Mesendoderm (in vitro differentiated cells): ENCODE results near the gene CHTF8.

ENCODE experiments used
- DNase-seq: peaks from one replicate; pipeline ENCODE4 v3.0.0; 2013
- H2AK5ac ChIP-seq: 2 replicates; pipeline ENCODE4 v1.6.1; 2013; ENCODE audit warnings: low read length, inconsistent platforms
- H2BK120ac ChIP-seq: 2 replicates; pipeline ENCODE4 v1.6.1; 2013; ENCODE audit warnings: low read depth, mild to moderate bottlenecking, low read length, moderate library complexity, mixed read lengths
- H2BK15ac ChIP-seq: replicated peaks from 2 replicates; pipeline ENCODE4 v1.6.1; 2013; ENCODE audit warnings: low read depth, mild to moderate bottlenecking, moderate library complexity
- H2BK5ac ChIP-seq: 2 replicates; pipeline ENCODE4 v1.6.1; 2013; ENCODE audit warnings: low read length, inconsistent platforms
- H3K18ac ChIP-seq: 2 replicates; pipeline ENCODE4 v1.6.1; 2013; ENCODE audit warnings: mild to moderate bottlenecking, low read length, mixed read lengths
- H3K23ac ChIP-seq: one replicate; pipeline ENCODE4 v1.6.1; 2013; ENCODE audit warnings: low read length
- H3K27ac ChIP-seq: 2 replicates; pipeline ENCODE4 v1.5.1; 2013; ENCODE audit warnings: low read depth, mild to moderate bottlenecking, inconsistent platforms, low read length, moderate library complexity
- H3K27me3 ChIP-seq: 2 replicates; pipeline ENCODE4 v1.6.1; 2013; ENCODE audit warnings: low read length, control low read depth, mild to moderate bottlenecking, inconsistent platforms; ENCODE audit not compliant: insufficient read depth, poor library complexity
- H3K36me3 ChIP-seq: 2 replicates; pipeline ENCODE4 v1.6.1; 2013; ENCODE audit warnings: low read length, inconsistent platforms; ENCODE audit not compliant: control insufficient read depth, insufficient read depth
- H3K4ac ChIP-seq: one replicate; pipeline ENCODE4 v1.6.1; 2013; ENCODE audit warnings: low read depth, mild to moderate bottlenecking, low read length, moderate library complexity
- H3K4me1 ChIP-seq: 2 replicates; pipeline ENCODE4 v1.6.1; 2013; ENCODE audit warnings: low read depth, low read length, inconsistent platforms; ENCODE audit not compliant: control insufficient read depth
- H3K4me2 ChIP-seq: 2 replicates; pipeline ENCODE4 v1.6.1; 2013; ENCODE audit warnings: low read length
- H3K4me3 ChIP-seq: 2 replicates; pipeline ENCODE4 v1.5.1; 2013; ENCODE audit warnings: mild to moderate bottlenecking, low read length
- H3K56ac ChIP-seq: one replicate; pipeline ENCODE4 v1.6.1; 2013; ENCODE audit warnings: low read length
- H3K79me1 ChIP-seq: 2 replicates; pipeline ENCODE4 v1.6.1; 2013; ENCODE audit warnings: low read length, inconsistent platforms
- H3K79me2 ChIP-seq: 2 replicates; pipeline ENCODE4 v1.6.1; 2013; ENCODE audit warnings: mild to moderate bottlenecking, low read length; ENCODE audit not compliant: control insufficient read depth, insufficient read depth
- H3K9ac ChIP-seq: 2 replicates; pipeline ENCODE4 v1.6.1; 2013; ENCODE audit warnings: low read length, inconsistent platforms
- H4K5ac ChIP-seq: one replicate; pipeline ENCODE4 v1.6.1; 2013; ENCODE audit warnings: low read length
- H4K8ac ChIP-seq: one replicate; pipeline ENCODE4 v1.6.1; 2013; ENCODE audit warnings: low read depth, mild to moderate bottlenecking, control low read depth, low read length, moderate library complexity
- whole genome bisulfite sequencing: extraction: QIAGEN DNeasy Blood & Tissue Kit; methylation state at CpG from one replicate; pipeline ENCODE4 v1.1.7; 2013; ENCODE audit warnings: low lambda C conversion rate, missing lambda C conversion rate; ENCODE audit not compliant: insufficient coverage; ENCODE audit errors: extremely low coverage; 5-methylcytosine and 5-hydroxymethylcytosine counted together

CHTF8 gene

DNA sequence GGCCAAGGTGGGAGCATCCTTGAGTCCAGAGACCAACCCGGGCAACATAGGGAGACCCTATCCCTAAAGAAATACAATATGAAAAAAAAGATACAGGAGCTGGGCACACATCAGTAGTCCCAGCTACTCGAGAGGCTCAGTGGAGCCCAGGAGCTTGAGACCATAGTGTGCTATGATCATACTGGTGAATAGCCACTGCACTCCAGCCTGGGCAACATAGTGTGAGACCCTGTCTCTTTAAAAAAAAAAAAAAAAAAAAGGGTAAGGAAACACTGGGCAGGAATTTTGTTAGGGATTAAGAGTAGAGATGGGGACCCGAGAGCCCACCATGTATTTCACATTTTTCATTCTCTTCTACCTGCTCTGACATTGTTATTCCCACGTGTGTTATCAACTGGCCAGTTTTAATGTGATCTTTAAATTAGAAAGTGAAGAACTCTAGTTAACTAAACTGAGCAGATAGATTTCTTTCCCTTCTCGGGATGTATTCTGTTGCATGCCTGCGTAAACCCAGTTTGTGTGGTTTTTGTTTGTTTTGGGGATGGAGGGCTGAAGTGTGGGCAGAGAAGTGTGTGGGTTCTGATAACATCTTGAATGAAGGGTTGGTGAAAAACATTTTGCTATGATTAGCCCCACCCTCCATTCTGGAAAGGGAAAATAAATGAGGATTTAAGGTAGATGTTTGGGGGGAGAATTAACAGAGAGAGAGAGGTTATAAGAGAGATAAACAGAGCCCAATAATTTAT lies 37.4 kb upstream of the CHTF8 start:
- H3K18ac ChIP-seq: no peak overlapping the region
- no peak overlapping the region for H2BK5ac ChIP-seq
- no peak overlapping the region for H3K56ac ChIP-seq
- WGBS: no CpG with 5 or more reads among the region's 6 CpGs
- H2AK5ac ChIP-seq: no peak overlapping the region
- H3K4me3 ChIP-seq: no peak overlapping the region
- H2BK15ac ChIP-seq: no peak overlapping the region
- H2BK120ac ChIP-seq: no peak overlapping the region
- no peak overlapping the region for H3K9ac ChIP-seq
- no peak overlapping the region for H3K4me2 ChIP-seq
- no peaks in the 10 kb centered on the region for H3K4me1 ChIP-seq
- H3K27me3 ChIP-seq: no peaks in the 10 kb centered on the region
- H3K27ac ChIP-seq: no peak overlapping the region
- H3K23ac ChIP-seq: no peak overlapping the region
- no peak for DNase-seq
- peaks cover 15% of the 10 kb centered on the region for H3K36me3 ChIP-seq
- H4K8ac ChIP-seq: no peak overlapping the region
- H4K5ac ChIP-seq: no peak overlapping the region
- no peaks in the 10 kb centered on the region for H3K79me2 ChIP-seq
- H3K4ac ChIP-seq: no peak overlapping the region
- no peaks in the 10 kb centered on the region for H3K79me1 ChIP-seq

GRCh38 chr16:69169051-69169450 lies 36.7 kb upstream of the CHTF8 start:
- Histone ChIP-seq H2BK15ac (no peak overlapping the region), H3K4me1 (no peaks in the 10 kb centered on the region), H3K79me2 (no peaks in the 10 kb centered on the region), H3K56ac (no peak overlapping the region), H3K4me2 (no peak overlapping the region), H3K79me1 (no peaks in the 10 kb centered on the region), H3K27ac (no peak overlapping the region), H2AK5ac (no peak overlapping the region), H4K5ac (no peak overlapping the region), H3K4ac (no peak overlapping the region), H3K18ac (no peak overlapping the region), H4K8ac (no peak overlapping the region), H3K36me3 (peaks cover 15% of the 10 kb centered on the region), H2BK5ac (no peak overlapping the region), H3K27me3 (no peaks in the 10 kb centered on the region), H3K23ac (no peak overlapping the region), H3K9ac (no peak overlapping the region), H2BK120ac (no peak overlapping the region), H3K4me3 (no peak overlapping the region)
- DNase-seq: no peak
- no CpG with 5 or more reads among the region's 4 CpGs for WGBS

DNA sequence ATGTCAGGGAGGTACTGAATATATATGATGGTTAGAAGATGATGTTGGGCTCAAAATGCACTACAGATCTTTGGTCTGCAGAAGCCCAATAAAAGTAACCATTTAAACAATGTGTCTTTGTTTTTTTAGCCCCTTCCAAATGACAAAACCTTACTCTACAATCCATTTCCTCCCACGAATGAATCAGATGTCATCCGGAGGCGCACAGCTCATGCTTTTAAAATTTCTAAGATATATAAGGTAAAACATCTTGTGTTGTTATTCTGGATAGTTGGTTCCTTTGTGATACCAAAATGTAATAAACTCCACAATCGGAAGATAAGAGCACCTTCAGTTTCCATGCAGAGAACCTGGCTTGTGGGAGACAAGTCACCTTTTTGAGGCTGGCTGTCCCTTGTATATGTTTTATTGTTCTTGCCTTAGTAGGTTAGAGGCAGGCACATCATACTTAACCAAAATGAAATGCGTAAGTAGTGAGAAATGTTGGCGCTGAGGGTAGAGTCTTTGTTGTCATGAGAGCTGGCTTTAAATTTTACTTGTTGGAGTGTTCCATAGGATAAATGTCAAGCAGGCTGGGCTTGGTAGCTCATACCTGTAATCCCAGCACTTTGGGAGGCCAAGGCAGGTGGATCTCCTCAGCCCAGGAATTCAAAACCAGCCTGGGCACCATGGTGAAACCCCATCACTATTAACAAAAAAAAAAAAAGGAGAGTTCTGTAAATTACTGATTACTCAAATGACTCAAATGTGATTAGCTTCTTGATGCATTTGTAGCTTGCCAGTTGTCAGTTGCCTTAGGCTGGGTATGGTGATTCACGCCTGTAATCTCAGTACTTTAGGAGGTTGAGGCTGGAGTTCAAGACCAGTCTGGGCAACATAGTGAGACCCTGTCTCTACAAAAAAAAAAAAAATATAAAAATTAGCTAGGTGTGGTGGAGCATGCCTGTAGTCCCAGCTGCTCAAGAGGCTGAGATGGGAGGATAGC lies 34.9 kb upstream of the CHTF8 start:
- no peaks in the 10 kb centered on the region for H3K27me3 ChIP-seq
- no peaks in the 10 kb centered on the region for H3K4me1 ChIP-seq
- no peak overlapping the region for H2BK15ac ChIP-seq
- H4K8ac ChIP-seq: no peak overlapping the region
- no peak overlapping the region for H3K4me2 ChIP-seq
- H3K56ac ChIP-seq: no peak overlapping the region
- H3K18ac ChIP-seq: no peak overlapping the region
- no CpG with 5 or more reads among the region's 7 CpGs for WGBS
- no peak overlapping the region for H3K4ac ChIP-seq
- no peak overlapping the region for H2AK5ac ChIP-seq
- H3K27ac ChIP-seq: no peak overlapping the region
- H3K23ac ChIP-seq: no peak overlapping the region
- H3K79me1 ChIP-seq: no peaks in the 10 kb centered on the region
- H3K79me2 ChIP-seq: no peaks in the 10 kb centered on the region
- H2BK120ac ChIP-seq: no peak overlapping the region
- DNase-seq: no peak
- no peak overlapping the region for H4K5ac ChIP-seq
- H3K4me3 ChIP-seq: no peak overlapping the region
- H3K36me3 ChIP-seq: peaks cover 17% of the 10 kb centered on the region
- no peak overlapping the region for H3K9ac ChIP-seq
- H2BK5ac ChIP-seq: no peak overlapping the region

DNA sequence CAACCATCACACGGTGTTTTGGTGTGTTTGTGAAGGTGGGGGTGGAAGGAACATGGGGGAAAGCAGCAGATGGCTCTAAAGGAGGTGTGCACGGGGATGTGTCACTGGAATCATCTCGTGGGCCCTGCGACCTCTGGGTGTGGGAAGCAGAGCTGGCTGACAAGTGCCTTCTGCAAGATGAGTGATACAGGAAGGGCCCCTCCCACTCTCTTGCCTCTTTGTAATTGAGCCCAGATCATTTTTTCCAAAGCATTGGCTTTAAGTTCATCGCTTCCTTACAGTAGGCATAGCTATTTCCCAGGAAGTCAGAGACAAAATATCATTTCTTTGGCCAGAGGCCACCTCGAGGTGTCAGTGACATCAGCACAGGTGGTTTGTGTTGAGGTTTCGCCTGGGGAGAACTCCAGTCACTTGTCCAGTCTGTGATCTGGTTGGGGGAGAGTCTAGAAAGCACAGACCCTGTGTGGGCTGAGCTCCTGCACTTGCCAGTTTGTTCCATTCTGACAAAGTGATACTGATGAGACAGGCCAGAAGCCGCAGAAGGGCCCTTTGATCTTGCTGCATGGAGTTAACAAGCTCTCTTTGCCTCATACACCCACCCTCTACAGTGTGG lies 33.9 kb upstream of the CHTF8 start:
- H3K18ac ChIP-seq: no peak overlapping the region
- no peak overlapping the region for H3K4me3 ChIP-seq
- no peaks in the 10 kb centered on the region for H3K27me3 ChIP-seq
- no CpG with 5 or more reads among the region's 8 CpGs for WGBS
- no peaks in the 10 kb centered on the region for H3K4me1 ChIP-seq
- H4K5ac ChIP-seq: no peak overlapping the region
- no peak overlapping the region for H2BK15ac ChIP-seq
- H3K56ac ChIP-seq: no peak overlapping the region
- no peak overlapping the region for H3K23ac ChIP-seq
- no peak overlapping the region for H2BK5ac ChIP-seq
- H3K27ac ChIP-seq: no peak overlapping the region
- no peaks in the 10 kb centered on the region for H3K79me1 ChIP-seq
- no peak overlapping the region for H4K8ac ChIP-seq
- no peak overlapping the region for H2BK120ac ChIP-seq
- no peak overlapping the region for H3K9ac ChIP-seq
- H3K4me2 ChIP-seq: no peak overlapping the region
- no peak for DNase-seq
- no peaks in the 10 kb centered on the region for H3K79me2 ChIP-seq
- no peak overlapping the region for H2AK5ac ChIP-seq
- H3K36me3 ChIP-seq: peaks cover 17% of the 10 kb centered on the region
- H3K4ac ChIP-seq: no peak overlapping the region

DNA sequence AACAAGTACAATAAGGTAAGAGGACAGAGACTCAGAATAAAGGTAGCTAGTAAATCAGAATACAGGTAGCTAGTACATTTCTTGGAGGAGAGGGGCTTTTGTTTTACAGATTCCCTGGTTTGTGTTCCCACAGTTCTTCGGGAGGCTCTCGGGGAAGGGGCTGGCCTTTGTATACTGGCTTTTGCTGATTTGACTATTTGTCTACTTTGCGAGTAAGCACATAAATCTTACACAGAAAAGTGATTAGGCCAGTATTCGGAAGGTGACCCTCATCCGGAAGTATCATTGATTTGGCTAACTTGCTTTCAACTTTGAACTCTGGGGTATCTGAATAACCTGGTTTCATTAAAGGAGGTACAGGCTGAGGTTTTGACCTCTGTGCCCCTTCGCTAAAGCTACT lies 33.2 kb upstream of the CHTF8 start:
- Histone ChIP-seq H4K5ac (no peak overlapping the region), H3K9ac (no peak overlapping the region), H3K4me2 (no peak overlapping the region), H3K4me3 (no peak overlapping the region), H2BK15ac (no peak overlapping the region), H3K27me3 (no peaks in the 10 kb centered on the region), H2BK5ac (no peak overlapping the region), H3K4me1 (no peaks in the 10 kb centered on the region), H3K36me3 (peaks cover 17% of the 10 kb centered on the region), H3K23ac (no peak overlapping the region), H2AK5ac (no peak overlapping the region), H2BK120ac (no peak overlapping the region), H3K56ac (no peak overlapping the region), H3K4ac (no peak overlapping the region), H3K79me1 (no peaks in the 10 kb centered on the region), H4K8ac (no peak overlapping the region), H3K79me2 (no peaks in the 10 kb centered on the region), H3K27ac (no peak overlapping the region), H3K18ac (no peak overlapping the region)
- DNase-seq: no peak
- no CpG with 5 or more reads among the region's 6 CpGs for whole genome bisulfite sequencing
